IMR-90 (cell line): Measurements from ENCODE around the gene HSPB7. TPM values are rescaled to one million over a fixed set of nuclear protein-coding genes. Genes with fewer than 3 reads are reported as not detected.
A peak's percentile ranks its signal among the peaks of the same experiment; 100 is the strongest.
"Not testable (repeated sequence)": the region's sequence is repeated elsewhere in the genome, so short reads cannot be mapped to it uniquely, and the experiment has no call there.

Source experiments
- ATAC-seq: fragments of 200-7000 bp; cut with Tn5 transposase; 2 replicates; pipeline ENCODE4 v1.9.1; 2020; ENCODE audit warnings: low read depth, mild to moderate bottlenecking, moderate library complexity
- BruUV-seq: library from RNA; stranded (reverse); fragments of 400-500 nt; replicated peaks from 2 replicates; lab custom pipeline; 2021; lab: Mats Ljungman, UMichigan
- CTCF ChIA-PET: fragments of 300-600 bp; formaldehyde crosslinking; extraction: SDS; loops from one replicate; lab custom pipeline; 2021; ENCODE audit warnings: antibody characterized with exemption; lab: Yijun Ruan, JAX
- POLR2A ChIA-PET: fragments of 300-600 bp; sonication (Branson Sonifier 250); formaldehyde crosslinking; loops from one replicate; lab custom pipeline; 2022; ENCODE audit warnings: antibody characterized with exemption; ENCODE audit not compliant: unreplicated experiment; lab: Charles Lee
- DNase-seq: peaks from one replicate; pipeline ENCODE4 v3.0.0; 2013
- H2AFZ ChIP-seq: replicated peaks from 2 replicates; pipeline ENCODE3; 2013; ENCODE audit warnings: low read length, mild to moderate bottlenecking; ENCODE audit not compliant: poor library complexity
- H2AK5ac ChIP-seq: 2 replicates; pipeline ENCODE4 v1.6.1; 2013; ENCODE audit warnings: low read depth, low read length, inconsistent platforms
- H2AK9ac ChIP-seq: replicated peaks from 2 replicates; pipeline ENCODE3; 2013; ENCODE audit warnings: mild to moderate bottlenecking, low read depth, low read length, moderate library complexity; ENCODE audit not compliant: poor library complexity
- H2BK120ac ChIP-seq: 2 replicates; pipeline ENCODE4 v1.6.1; 2013; ENCODE audit warnings: low read depth, low read length, inconsistent platforms
- H2BK15ac ChIP-seq: 3 replicates; pipeline ENCODE4 v1.6.1; 2013; ENCODE audit warnings: low read depth, low read length, inconsistent platforms
- H2BK20ac ChIP-seq: 2 replicates; pipeline ENCODE4 v1.6.1; 2013; ENCODE audit warnings: low read depth, mild to moderate bottlenecking, inconsistent platforms, low read length, moderate library complexity
- H2BK5ac ChIP-seq: 2 replicates; pipeline ENCODE4 v1.6.1; 2013; ENCODE audit warnings: mild to moderate bottlenecking, low read depth, low read length, inconsistent platforms; ENCODE audit not compliant: poor library complexity, severe bottlenecking
- H3K14ac ChIP-seq: replicated peaks from 2 replicates; pipeline ENCODE4 v1.6.1; 2013; ENCODE audit warnings: low read depth, low read length, inconsistent platforms
- H3K18ac ChIP-seq: 2 replicates; pipeline ENCODE4 v1.6.1; 2013; ENCODE audit warnings: low read depth, low read length, control low read depth
- H3K23ac ChIP-seq: 2 replicates; pipeline ENCODE4 v1.6.1; 2013; ENCODE audit warnings: low read depth, low read length, inconsistent platforms
- H3K27ac ChIP-seq: 2 replicates; pipeline ENCODE4 v1.5.1; 2013; ENCODE audit warnings: mild to moderate bottlenecking, control low read depth, low read length; ENCODE audit not compliant: insufficient read depth
- H3K27me3 ChIP-seq: 2 replicates; pipeline ENCODE4 v1.6.1; 2013; ENCODE audit warnings: low read length; ENCODE audit not compliant: control insufficient read depth, insufficient read depth
- H3K36me3 ChIP-seq: 2 replicates; pipeline ENCODE4 v1.6.1; 2013; ENCODE audit warnings: low read length, mixed read lengths; ENCODE audit not compliant: control insufficient read depth, insufficient read depth
- H3K4ac ChIP-seq: 2 replicates; pipeline ENCODE4 v1.6.1; 2013; ENCODE audit warnings: low read depth, low read length, inconsistent platforms
- H3K4me1 ChIP-seq: 2 replicates; pipeline ENCODE4 v1.6.1; 2013; ENCODE audit warnings: low read length, mixed read lengths; ENCODE audit not compliant: control insufficient read depth, insufficient read depth
- H3K4me2 ChIP-seq: 2 replicates; pipeline ENCODE4 v1.6.1; 2013; ENCODE audit warnings: low read depth, mild to moderate bottlenecking, control low read depth, low read length, moderate library complexity
- H3K4me3 ChIP-seq: 2 replicates; pipeline ENCODE4 v1.5.1; 2013; ENCODE audit warnings: low read depth, mild to moderate bottlenecking, control low read depth, low read length, moderate library complexity; ENCODE audit not compliant: insufficient read depth
- H3K56ac ChIP-seq: 2 replicates; pipeline ENCODE4 v1.6.1; 2013; ENCODE audit warnings: low read length, inconsistent platforms; ENCODE audit not compliant: insufficient read depth; ENCODE audit errors: extremely low read depth
- H3K79me1 ChIP-seq, 2 experiments: 2 replicates each; pipeline ENCODE4 v1.6.1; 2013; ENCODE audit warnings: low read length in 2 of 2, inconsistent platforms in 1 of 2, low read depth in 1 of 2
- H3K9ac ChIP-seq: 2 replicates; pipeline ENCODE4 v1.6.1; 2013; ENCODE audit warnings: low read depth, low read length, control low read depth
- H3K9me1 ChIP-seq: 2 replicates; pipeline ENCODE4 v1.6.1; 2013; ENCODE audit warnings: low read length, inconsistent platforms; ENCODE audit not compliant: insufficient read depth
- H3K9me3 ChIP-seq: 2 replicates; pipeline ENCODE4 v1.6.1; 2013; ENCODE audit warnings: low read length; ENCODE audit not compliant: control insufficient read depth, insufficient read depth
- H4K20me1 ChIP-seq: 2 replicates; pipeline ENCODE4 v1.6.1; 2013; ENCODE audit warnings: low read length, inconsistent platforms; ENCODE audit not compliant: insufficient read depth
- H4K5ac ChIP-seq: 2 replicates; pipeline ENCODE4 v1.6.1; 2013; ENCODE audit warnings: mild to moderate bottlenecking, low read depth, low read length, control low read depth
- H4K8ac ChIP-seq, 2 experiments: 2 replicates each; pipeline ENCODE4 v1.6.1; 2013; ENCODE audit warnings: low read depth in 2 of 2, low read length in 2 of 2, control low read depth in 1 of 2, inconsistent platforms in 1 of 2
- H4K91ac ChIP-seq: 2 replicates; pipeline ENCODE4 v1.6.1; 2013; ENCODE audit warnings: low read depth, low read length, inconsistent platforms; ENCODE audit not compliant: insufficient read depth
- WGBS, 2 experiments: methylation state at CpG; one replicate each; pipeline versions ENCODE4 v1.1.5 to v1.1.7; 2013; ENCODE audit warnings: missing lambda C conversion rate in 2 of 2; ENCODE audit not compliant: insufficient read length in 1 of 2; ENCODE audit errors: extremely low coverage in 2 of 2; 5-methylcytosine and 5-hydroxymethylcytosine counted together
- dilution Hi-C: fragments of 300-500 bp; cut with HindIII; formaldehyde crosslinking; loops from one replicate; pipeline ENCODE4 v1.14.3; 2018; ENCODE audit warnings: low sequenced_read_pairs; ENCODE audit not compliant: unreplicated experiment
- in situ Hi-C: fragments of 300-500 bp; cut with MboI; formaldehyde crosslinking; loops from 3 replicates; pipeline ENCODE4 v1.14.3; 2019; ENCODE audit warnings: low sequenced_read_pairs, inconsistent platforms, mixed read lengths
- intact Hi-C: fragments of 100-400 bp; cut with micrococcal nuclease; formaldehyde crosslinking; loops from 2 replicates; pipeline ENCODE4 v1.10.0; 2022
- polyA plus RNA-seq, 3 experiments: library from polyadenylated mRNA; depleted of rRNA; stranded (reverse); fragments of >200 nt; gene quantifications; 2 replicates each; pipeline ENCODE4 v1.2.3, GENCODE V29; 2012; ENCODE audit warnings: low replicate concordance in 1 of 3
- total RNA-seq: library from RNA; depleted of rRNA; stranded (reverse); fragments of >200 nt; gene quantifications from 2 replicates; pipeline ENCODE4 v1.2.3, GENCODE V29; 2012

Gene HSPB7
- total and polyA plus RNA-seq, 2 of the 4 experiments (the other 2 are of a cell fraction), result 0.54 to 3.0 TPM

DNA sequence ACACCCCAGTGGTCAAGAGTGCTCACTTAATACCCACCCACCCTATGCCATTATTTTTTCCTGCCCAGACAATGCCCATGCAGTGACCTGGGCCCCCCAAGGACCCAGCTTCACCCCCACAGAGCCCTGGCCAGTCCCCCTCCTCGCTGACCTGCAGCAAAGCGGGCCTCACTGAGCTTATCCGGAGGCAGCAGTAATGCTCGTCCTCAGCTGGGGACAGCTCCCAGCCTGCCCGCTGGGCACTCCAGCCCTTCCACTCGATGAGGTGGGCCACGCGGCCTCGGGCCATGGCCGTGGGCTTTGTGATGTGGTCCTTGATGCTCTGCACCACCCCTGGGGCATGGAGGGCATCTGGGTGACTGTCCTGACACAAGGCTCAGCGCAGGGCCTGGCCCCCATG lies 18.6 kb upstream of the HSPB7 start:
- 80% methylated on average over 2 of the region's 11 CpGs; no CpG with 5 or more reads in 1 of the 2 experiments for WGBS, 2 experiments
- H2BK15ac ChIP-seq, H3K4me1 ChIP-seq, BruUV-seq, H2BK120ac ChIP-seq, H3K36me3 ChIP-seq, intact Hi-C loops, H3K27ac ChIP-seq, H2BK5ac ChIP-seq, H3K4me2 ChIP-seq, ATAC-seq, H4K91ac ChIP-seq, H3K9ac ChIP-seq, H3K4ac ChIP-seq, H3K56ac ChIP-seq, H4K20me1 ChIP-seq, H3K18ac ChIP-seq, H3K79me1 ChIP-seq, H3K23ac ChIP-seq, H2AK9ac ChIP-seq, dilution Hi-C loops, H3K4me3 ChIP-seq, H2AFZ ChIP-seq, POLR2A ChIA-PET, H2AK5ac ChIP-seq, H3K9me3 ChIP-seq, H3K14ac ChIP-seq, CTCF ChIA-PET, H4K8ac ChIP-seq, DNase-seq, H3K9me1 ChIP-seq, H2BK20ac ChIP-seq, in situ Hi-C loops, H4K5ac ChIP-seq: not testable (repeated sequence)
- H3K27me3 ChIP-seq, result peaks cover 18% of the 10 kb centered on the region

DNA sequence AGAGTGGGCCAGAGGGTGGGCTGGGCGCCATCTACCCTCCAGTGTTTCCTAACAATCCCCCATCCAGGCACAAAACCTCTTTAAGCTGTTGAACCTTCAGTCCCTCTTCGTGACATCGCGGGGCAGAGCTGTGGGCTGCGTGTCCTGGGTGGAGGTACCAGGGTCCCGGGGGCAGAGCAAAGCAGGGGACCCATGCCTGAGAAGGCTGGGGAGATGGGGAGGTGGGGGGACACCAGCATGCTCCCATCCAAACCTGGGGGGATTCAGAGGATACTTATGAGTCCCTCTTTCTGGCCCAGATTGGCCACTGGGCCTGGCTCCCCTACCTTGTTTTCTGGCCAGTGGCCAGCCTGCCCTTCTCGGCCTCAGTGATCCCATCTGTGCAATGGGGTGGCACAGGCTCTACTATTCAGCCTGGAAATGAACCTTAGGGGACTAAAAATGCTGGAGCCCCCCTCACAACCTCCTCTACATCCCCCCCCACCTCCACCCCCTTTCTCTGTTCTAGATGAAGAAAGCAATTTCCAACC lies 15.3 kb upstream of the HSPB7 start:
- H3K23ac ChIP-seq, POLR2A ChIA-PET, H3K4me1 ChIP-seq, H3K4me3 ChIP-seq, H2BK20ac ChIP-seq, H3K9me1 ChIP-seq, H3K4ac ChIP-seq, DNase-seq, CTCF ChIA-PET, H4K8ac ChIP-seq, H3K9me3 ChIP-seq, H3K14ac ChIP-seq, BruUV-seq, in situ Hi-C loops, H3K27me3 ChIP-seq, H3K4me2 ChIP-seq, H3K18ac ChIP-seq, H3K56ac ChIP-seq, H2BK5ac ChIP-seq, H4K5ac ChIP-seq, H2BK15ac ChIP-seq, H3K36me3 ChIP-seq, dilution Hi-C loops, H2BK120ac ChIP-seq, H3K79me1 ChIP-seq, H4K91ac ChIP-seq, H3K27ac ChIP-seq, ATAC-seq, H4K20me1 ChIP-seq, H3K9ac ChIP-seq: not testable (repeated sequence)
- H2AK5ac ChIP-seq, result peak overlapping the region; percentile 24; the same call in 1 of the 2 replicates
- H2AFZ ChIP-seq, result peak overlapping the region; percentile 86
- no CpG with 5 or more reads among the region's 7 CpGs for WGBS, 2 experiments
- peak overlapping the region; percentile 85 for H2AK9ac ChIP-seq
- intact Hi-C loops, result loop anchor here (2.0 kb wide), 3 partner anchors 24 to 240 kb away; no protein-coding TSS in a partner anchor
